GM18861 (cell line): ENCODE measurements around the gene DUSP19.
"Not testable (repeated sequence)": the region's sequence is repeated elsewhere in the genome, so short reads cannot be mapped to it uniquely, and the experiment has no call there.

ENCODE experiments used
- ATAC-seq: cut with Tn5 transposase; IDR thresholded peaks from one replicate; pipeline ENCODE4 v1.9.1; 2021; ENCODE audit not compliant: unreplicated experiment

DUSP19 gene

DNA sequence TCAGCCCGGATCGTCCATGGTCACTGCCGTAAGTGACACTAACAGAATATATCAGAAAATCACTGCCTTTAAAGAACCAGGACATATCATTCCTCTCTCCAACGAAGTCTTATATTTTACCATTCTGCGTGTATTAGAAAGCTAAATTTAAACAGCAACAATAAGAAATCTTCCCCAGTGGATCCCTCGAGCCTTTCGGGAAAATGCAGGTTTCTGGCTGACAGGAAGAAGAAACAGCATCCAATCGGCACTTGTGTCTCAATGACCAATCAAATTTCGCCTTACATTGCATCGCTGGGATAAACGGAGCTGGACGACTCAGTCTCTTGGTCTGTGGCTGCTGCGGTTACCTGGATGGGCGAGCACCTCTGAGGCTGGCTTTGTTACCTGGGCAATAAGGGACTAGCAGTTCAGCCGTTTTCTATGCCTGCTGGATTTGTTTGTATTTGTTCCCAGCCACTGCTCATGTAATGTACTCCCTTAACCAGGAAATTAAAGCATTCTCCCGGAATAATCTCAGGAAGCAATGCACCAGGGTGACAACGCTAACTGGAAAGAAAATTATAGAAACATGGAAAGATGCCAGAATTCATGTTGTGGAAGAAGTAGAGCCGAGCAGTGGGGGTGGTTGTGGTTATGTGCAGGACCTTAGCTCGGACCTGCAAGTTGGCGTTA, at the start of gene DUSP19:
DUSP19 (plus strand) TSS at position 284 of the 675 bp plus-strand sequence; CDS start at position 471, 187 bp downstream.
- peak; percentile 76 for ATAC-seq

- no peak for ATAC-seq
These were observed 49.3 kb upstream of the DUSP19 start for GRCh38 chr2:183029219-183029618.

DNA sequence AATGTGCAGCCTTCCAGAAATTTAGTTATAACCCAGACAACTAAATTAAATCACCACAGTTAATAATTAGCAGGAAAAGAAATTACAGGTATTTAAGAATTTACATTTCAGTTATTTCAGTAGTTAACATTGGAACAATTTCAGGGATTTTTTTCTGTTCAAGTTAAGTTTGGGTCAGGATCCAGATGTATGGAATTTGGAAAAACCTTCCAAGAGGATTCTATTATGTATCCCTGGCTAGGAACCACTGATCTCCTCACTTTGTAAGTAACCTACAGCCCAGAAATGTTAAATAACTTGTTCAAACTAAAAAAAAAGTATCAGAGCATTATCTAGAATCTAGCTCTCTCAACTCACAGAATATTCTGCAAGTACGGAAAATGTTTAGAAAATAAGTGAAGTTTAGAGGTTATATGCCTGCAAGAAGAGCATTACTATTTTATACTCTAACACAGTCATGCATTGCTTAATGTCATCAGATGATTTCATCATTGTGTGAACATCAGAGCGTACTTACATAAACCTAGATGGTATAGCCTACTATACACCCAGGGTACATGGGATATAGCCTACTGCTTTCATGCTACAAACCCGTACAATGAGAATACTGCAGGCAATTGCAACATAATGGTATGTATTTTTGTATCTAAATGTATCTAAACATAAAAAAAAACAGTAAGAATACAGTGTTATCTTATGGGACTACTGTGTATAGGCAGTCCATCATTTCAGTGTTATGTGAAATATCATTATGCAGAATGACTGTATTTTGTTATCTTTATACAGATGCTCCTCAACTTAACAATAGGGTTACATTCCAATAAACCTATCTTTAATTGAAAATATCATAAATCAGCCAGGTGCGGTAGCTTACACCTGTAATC, 46.4 kb upstream of the DUSP19 start:
- no peak for ATAC-seq

DNA sequence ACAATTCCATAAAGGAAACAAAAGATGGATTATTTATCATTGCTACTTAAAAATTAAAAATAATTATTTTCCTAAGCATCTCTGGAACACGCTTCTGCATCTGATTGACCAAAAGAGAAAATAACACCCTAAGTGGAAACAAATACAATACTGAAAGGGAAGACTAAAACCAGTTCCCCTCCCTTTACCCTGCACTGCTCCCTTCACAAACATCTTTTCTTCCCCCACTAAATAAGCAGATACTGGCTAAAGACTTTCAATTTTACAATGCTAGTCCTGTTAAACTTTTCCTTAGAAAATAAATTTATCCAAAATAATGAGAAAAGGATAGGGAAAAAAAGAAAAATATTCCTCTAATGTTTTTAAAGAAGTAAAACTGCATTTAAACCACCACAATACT, 44.6 kb upstream of the DUSP19 start:
- no peak for ATAC-seq

DNA sequence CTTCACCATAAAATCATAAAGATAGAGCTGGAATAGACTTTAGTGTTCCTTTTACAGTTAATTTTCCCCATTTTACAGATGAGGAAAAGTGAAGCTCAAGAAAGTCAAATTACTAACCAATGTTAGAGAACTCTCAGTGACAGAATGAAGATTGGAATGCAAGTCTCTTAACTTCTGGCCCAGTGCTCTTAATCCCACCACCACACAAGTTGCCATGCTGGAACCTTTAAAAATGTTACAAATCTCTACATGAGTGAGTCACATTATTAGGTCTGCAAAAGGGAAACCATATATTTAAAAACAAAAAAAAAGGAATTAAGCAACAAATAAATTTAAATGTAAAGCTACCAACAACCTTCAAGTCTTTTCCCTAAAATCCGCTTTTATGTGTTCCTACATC, 43.7 kb upstream of the DUSP19 start:
- ATAC-seq, result no peak

- ATAC-seq, result no peak
These were observed 43.1 kb upstream of the DUSP19 start for GRCh38 chr2:183035298-183035953.

DNA sequence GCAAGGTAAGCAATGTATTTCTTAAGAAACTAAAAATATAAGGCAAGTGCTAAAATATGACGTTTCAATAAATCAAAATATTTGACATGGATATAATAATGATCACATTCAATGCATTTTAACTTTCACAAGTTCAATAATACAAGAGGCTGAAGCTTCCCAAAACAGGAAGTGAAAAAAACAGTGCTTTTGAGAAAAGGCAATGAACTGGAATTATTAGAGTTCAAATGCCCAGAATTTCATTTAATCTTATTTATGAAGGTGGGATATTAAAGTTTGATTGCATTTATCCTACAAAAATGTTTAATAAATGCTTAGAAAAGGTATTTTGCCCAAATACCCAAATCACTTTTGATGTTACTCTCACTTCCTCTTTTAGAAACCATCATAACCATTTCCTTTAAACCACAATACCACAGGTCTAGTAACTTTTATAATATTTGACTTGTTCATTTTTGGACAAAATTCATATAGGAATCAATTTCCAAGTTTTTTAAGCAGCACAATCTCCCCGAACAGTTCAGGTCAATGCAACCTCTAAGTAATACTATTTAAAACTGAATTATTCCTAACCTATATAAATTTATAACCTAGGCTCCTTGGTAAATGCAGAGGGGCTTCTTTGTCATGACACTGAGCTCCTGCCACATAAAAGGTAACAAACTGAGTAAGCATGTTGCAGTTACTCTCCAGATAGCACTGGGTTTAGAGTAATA, 42.4 kb upstream of the DUSP19 start:
- peak; percentile 62 for ATAC-seq

GRCh38 chr2:183037074-183037552, 41.4 kb upstream of the DUSP19 start:
- ATAC-seq, result no peak

- ATAC-seq, result peak; percentile 20
These were observed 40.8 kb upstream of the DUSP19 start for GRCh38 chr2:183037553-183038340.

- ATAC-seq, result peak; percentile 61
These were observed 39.9 kb upstream of the DUSP19 start, which contains the start of gene NCKAP1 for GRCh38 chr2:183038341-183039300. Gene NCKAP1, minus strand, starts transcription at chr2:183038457. Its CDS starts 358 bp downstream, at chr2:183038099.

DNA sequence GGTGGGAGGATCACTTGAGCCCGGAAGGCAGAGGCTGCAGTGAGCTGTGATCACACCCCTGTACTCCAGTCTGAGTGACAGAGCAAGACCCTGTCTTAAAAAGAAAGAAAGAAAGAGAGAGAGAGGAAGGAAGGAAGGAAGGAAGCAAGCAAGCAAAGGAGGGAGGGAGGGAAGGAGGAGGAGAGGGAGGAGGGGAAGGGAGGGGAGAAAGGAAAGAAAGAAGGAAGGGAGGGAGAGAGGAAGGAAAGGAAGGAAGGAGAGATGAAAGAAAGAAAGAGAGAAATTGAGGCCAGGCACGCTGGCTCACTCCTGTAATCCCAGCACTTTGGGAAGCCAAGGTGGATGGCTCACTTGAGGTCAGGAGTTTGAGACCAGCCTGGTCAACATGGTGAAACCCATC, 37.9 kb upstream of the DUSP19 start:
- no peak for ATAC-seq

DNA sequence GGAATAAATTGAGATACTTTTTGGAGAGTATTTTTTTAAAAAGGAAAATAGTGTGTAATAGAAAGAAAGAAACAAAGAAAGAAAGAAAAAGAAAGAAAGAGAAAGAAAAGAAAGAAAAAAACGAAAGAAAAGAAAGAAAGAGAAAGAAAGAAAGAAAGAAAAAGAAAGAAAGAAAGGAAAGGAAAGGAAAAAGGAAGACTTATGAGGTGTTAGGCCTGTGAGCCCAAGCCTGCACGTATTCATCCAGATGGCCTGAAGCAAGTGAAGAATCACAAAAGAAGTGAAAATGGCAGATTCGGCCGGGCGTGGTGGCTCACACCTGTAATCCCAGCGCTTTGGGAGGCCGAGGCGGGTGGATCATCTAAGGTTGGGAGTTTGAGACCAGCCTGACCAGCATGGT, 35.0 kb upstream of the DUSP19 start:
- ATAC-seq, result not testable (repeated sequence)

- not testable (repeated sequence) for ATAC-seq
These were observed 30.9 kb upstream of the DUSP19 start for GRCh38 chr2:183047486-183048125.

DNA sequence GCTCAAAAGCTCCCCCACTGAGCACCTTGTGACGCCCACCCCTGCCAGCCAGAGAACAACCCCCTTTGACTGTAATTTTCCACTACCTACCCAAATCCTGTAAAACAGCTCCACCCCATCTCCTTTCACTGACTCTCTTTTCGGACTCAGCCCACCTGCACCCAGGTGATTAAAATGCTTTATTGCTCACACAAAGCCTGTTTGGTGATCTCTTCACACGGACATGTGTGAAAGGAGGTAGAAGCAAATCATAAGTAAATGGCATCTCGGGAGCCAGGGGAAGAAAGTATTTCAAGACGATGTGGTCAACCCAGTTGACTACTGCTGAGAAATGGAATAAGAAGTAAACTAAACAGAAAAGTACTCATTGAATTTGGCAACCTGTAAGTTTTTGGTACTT, 29.1 kb upstream of the DUSP19 start:
- no peak for ATAC-seq

DNA sequence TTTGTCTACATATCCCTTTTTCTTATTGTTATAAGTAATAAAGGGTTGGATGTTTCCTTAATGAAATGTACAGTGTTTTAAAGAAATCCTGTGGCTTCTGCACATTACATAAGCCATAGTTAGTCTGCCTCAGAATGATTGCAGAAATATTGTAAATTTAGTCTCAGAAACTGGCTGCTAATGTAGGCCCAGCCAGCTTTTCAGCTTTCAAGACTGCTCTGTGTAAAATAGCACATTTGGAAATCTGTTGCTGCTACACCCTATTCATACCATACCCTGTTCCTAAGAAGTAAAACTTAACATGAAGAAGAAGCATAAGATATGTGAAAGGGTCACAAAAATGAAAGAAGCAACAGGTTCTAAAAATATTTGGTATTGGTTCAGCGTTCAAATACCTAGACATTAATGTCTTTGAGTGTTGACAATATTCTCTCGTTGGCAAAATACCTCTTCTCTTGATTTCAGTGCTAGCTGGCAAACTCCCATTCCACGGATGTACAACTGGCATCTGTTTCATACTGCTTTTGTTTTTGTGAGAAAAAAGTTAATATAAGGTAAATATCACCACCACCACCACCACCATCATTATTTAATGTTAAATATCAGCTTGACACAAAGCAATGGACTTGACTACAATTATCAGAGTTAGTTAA, 21.1 kb upstream of the DUSP19 start:
- peak; percentile 33 for ATAC-seq

DNA sequence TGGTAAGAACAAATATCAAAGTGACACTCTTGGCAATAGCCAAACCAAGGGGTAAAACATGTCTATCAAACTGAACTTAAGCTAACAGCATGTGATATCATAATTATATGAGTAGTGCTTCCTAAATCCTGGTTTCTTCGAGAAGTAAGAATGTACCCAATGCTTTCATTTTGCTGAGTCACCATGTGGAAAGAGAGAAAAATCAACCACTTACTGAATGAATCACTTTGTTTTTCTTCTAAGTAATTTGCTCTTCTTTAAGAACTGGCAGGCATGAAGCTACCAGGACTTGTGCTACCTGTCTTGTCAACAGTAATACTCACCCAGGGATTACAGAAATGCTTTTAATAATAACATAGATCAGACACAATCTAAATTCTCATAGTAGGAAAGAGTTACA, 19.0 kb upstream of the DUSP19 start:
- ATAC-seq, result no peak

GRCh38 chr2:183060571-183061231, 17.8 kb upstream of the DUSP19 start:
- ATAC-seq, result no peak
